ENCODE results near the gene HSD17B14. TPM values are rescaled to one million over a fixed set of nuclear protein-coding genes. Genes with fewer than 3 reads are reported as not detected.
A peak's percentile ranks its signal among the peaks of the same experiment; 100 is the strongest.

HSD17B14 gene
- total and polyA plus RNA-seq, 2 of the 13 experiments (the other 11 are each of a cell fraction or from before 2014, with no cell fraction given): 0.58 to 1.2 TPM

GRCh38 chr19:48872182-48872883, 36.0 kb upstream of the HSD17B14 start, which contains the start of gene PPP1R15A (continued):
- TF ChIP-seq FOXO4 (CRISPR knock-in tag; conservative IDR thresholded peaks at IDR 0.05): no peak
- no peak for TF ChIP-seq FOXP1 (IDR thresholded peaks at IDR 0.05)
- TF ChIP-seq FOXP1 (CRISPR knock-in tag; IDR thresholded peaks at IDR 0.05): peak; percentile 62
- no peak for TF ChIP-seq MTF2 (CRISPR knock-in tag; IDR thresholded peaks at IDR 0.05; ENCODE audit: borderline replicate concordance)
- no peak for TF ChIP-seq ZNF121 (CRISPR knock-in tag; IDR thresholded peaks at IDR 0.05)
- TF ChIP-seq ZNF746 (CRISPR knock-in tag; IDR thresholded peaks at IDR 0.05): no peak; the same call in 1 of the 2 replicates
- 0 out of 2 replicates have a peak, but pooled peaks have one; percentile 31 for TF ChIP-seq SIN3B (IDR thresholded peaks at IDR 0.05; ENCODE audit: low read length)
- peak; percentile 85; the same call in 1 of the 2 replicates for TF ChIP-seq ZNF773 (CRISPR knock-in tag; IDR thresholded peaks at IDR 0.05; ENCODE audit: borderline replicate concordance)
- TF ChIP-seq REST (IDR thresholded peaks at IDR 0.05; ENCODE audit: borderline replicate concordance in 1 of 2, low read depth in 1 of 2, low read length in 2 of 2): no peak; a peak in 1 of 4 replicates
- no peak; the same call in 1 of the 2 replicates for TF ChIP-seq MXD3 (CRISPR knock-in tag; IDR thresholded peaks at IDR 0.05)
- TF ChIP-seq, protein P1, sequence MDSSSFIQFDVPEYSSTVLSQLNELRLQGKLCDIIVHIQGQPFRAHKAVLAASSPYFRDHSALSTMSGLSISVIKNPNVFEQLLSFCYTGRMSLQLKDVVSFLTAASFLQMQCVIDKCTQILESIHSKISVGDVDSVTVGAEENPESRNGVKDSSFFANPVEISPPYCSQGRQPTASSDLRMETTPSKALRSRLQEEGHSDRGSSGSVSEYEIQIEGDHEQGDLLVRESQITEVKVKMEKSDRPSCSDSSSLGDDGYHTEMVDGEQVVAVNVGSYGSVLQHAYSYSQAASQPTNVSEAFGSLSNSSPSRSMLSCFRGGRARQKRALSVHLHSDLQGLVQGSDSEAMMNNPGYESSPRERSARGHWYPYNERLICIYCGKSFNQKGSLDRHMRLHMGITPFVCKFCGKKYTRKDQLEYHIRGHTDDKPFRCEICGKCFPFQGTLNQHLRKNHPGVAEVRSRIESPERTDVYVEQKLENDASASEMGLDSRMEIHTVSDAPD (CRISPR knock-in tag; IDR thresholded peaks at IDR 0.05): no peak
- no peak for TF ChIP-seq TOPORS (CRISPR knock-in tag; IDR thresholded peaks at IDR 0.05)
- TF ChIP-seq, protein P2, sequence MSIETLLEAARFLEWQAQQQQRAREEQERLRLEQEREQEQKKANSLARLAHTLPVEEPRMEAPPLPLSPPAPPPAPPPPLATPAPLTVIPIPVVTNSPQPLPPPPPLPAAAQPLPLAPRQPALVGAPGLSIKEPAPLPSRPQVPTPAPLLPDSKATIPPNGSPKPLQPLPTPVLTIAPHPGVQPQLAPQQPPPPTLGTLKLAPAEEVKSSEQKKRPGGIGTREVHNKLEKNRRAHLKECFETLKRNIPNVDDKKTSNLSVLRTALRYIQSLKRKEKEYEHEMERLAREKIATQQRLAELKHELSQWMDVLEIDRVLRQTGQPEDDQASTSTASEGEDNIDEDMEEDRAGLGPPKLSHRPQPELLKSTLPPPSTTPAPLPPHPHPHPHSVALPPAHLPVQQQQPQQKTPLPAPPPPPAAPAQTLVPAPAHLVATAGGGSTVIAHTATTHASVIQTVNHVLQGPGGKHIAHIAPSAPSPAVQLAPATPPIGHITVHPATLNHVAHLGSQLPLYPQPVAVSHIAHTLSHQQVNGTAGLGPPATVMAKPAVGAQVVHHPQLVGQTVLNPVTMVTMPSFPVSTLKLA (IDR thresholded peaks at IDR 0.05): no peak
- no peak for TF ChIP-seq ZMYM3 (CRISPR knock-in tag; IDR thresholded peaks at IDR 0.05)
- peak; percentile 81; the same call in 1 of the 2 replicates for TF ChIP-seq NFE2L2 (IDR thresholded peaks at IDR 0.05; ENCODE audit: low read length)
- 0 out of 2 replicates have a peak, but pooled peaks have one; percentile 26 for TF ChIP-seq NFIC (IDR thresholded peaks at IDR 0.05; ENCODE audit: low read length)
- TF ChIP-seq ZNF326 (CRISPR knock-in tag; IDR thresholded peaks at IDR 0.05; ENCODE audit: borderline replicate concordance): no peak
- 0 out of 2 replicates have a peak, but pooled peaks have one; percentile 52 for TF ChIP-seq KMT2A (CRISPR knock-in tag; IDR thresholded peaks at IDR 0.05)
- no peak for TF ChIP-seq ZNF367 (CRISPR knock-in tag; IDR thresholded peaks at IDR 0.05; ENCODE audit: borderline replicate concordance)
- no peak for TF ChIP-seq ZNF780A (CRISPR knock-in tag; IDR thresholded peaks at IDR 0.05)
- 0 out of 2 replicates have a peak, but pooled peaks have one; percentile 34 for TF ChIP-seq ZNF451 (CRISPR knock-in tag; IDR thresholded peaks at IDR 0.05)
- no peak for TF ChIP-seq MIER2 (CRISPR knock-in tag; IDR thresholded peaks at IDR 0.05)
- TF ChIP-seq KDM4B (CRISPR knock-in tag; IDR thresholded peaks at IDR 0.05): peak; percentile 75; the same call in 1 of the 2 replicates

All from HepG2 (cell line).